GM12878 (cell line): ENCODE results near the gene ETAA1. TPM values are rescaled to one million over a fixed set of nuclear protein-coding genes. Genes with fewer than 3 reads are reported as not detected.

Experiments used
- ATAC-seq: fragments of 200-7000 bp; cut with Tn5 transposase; 3 replicates; pipeline ENCODE4 v1.9.1; 2020; ENCODE audit warnings: mild to moderate bottlenecking, moderate library complexity
- BruUV-seq: library from RNA; stranded (reverse); fragments of 400-500 nt; replicated peaks from 2 replicates; lab custom pipeline; 2021; lab: Mats Ljungman, UMichigan
- CTCF ChIA-PET: fragments of 300-600 bp; sonication (Branson Sonifier 250); formaldehyde crosslinking; extraction: SDS; loops from one replicate; lab custom pipeline; 2021; ENCODE audit warnings: inconsistent platforms; lab: Yijun Ruan, JAX
- POLR2A ChIA-PET: fragments of 350-600 bp; formaldehyde crosslinking; extraction: SDS; loops from one replicate; lab custom pipeline; 2021; ENCODE audit warnings: inconsistent platforms; lab: Charles Lee
- RAD21 ChIA-PET: fragments of 300-600 bp; sonication (Branson Sonifier 250); formaldehyde crosslinking; loops from one replicate; lab custom pipeline; 2023; ENCODE audit warnings: antibody characterized with exemption; ENCODE audit not compliant: unreplicated experiment; lab: Charles Lee
- SMC1A ChIA-PET: fragments of 300-600 bp; sonication (Branson Sonifier 250); formaldehyde crosslinking; loops from one replicate; lab custom pipeline; 2023; ENCODE audit not compliant: unreplicated experiment, uncharacterized antibody; lab: Charles Lee
- DNase-seq: peaks from one replicate; pipeline ENCODE4 v3.0.0-alpha.2; 2011; ENCODE audit warnings: low read depth, low spot score
- FAIRE-seq: peaks from 3 replicates; lab custom pipeline; 2011; peaks lifted over from hg19 to GRCh38; lab: Jason Lieb, UNC
- H2AFZ ChIP-seq: 2 replicates; pipeline ENCODE4 v1.6.0; 2011; ENCODE audit warnings: low read depth, low read length, control low read depth; ENCODE audit not compliant: control insufficient read depth
- H3K27ac ChIP-seq: 2 replicates; pipeline ENCODE4 v1.5.1; 2011; ENCODE audit warnings: control low read depth; ENCODE audit not compliant: control insufficient read depth, insufficient read depth
- H3K27me3 ChIP-seq, 2 experiments: replicated peaks in 1 of 2; 2 replicates each; pipeline versions ENCODE4 v1.6.0 to v1.6.1; 2011; ENCODE audit warnings: low read length in 1 of 2; ENCODE audit not compliant: control insufficient read depth in 2 of 2, insufficient read depth in 2 of 2
- H3K36me3 ChIP-seq, 2 experiments: 2 replicates each; pipeline ENCODE4 v1.5.1; 2011; ENCODE audit warnings: low read length in 1 of 2; ENCODE audit not compliant: control insufficient read depth in 2 of 2, insufficient read depth in 2 of 2
- H3K4me1 ChIP-seq: 2 replicates; pipeline ENCODE4 v1.6.1; 2011; ENCODE audit warnings: mild to moderate bottlenecking, low read length, moderate library complexity, mixed read lengths; ENCODE audit not compliant: control insufficient read depth, insufficient read depth
- H3K4me2 ChIP-seq: 2 replicates; pipeline ENCODE4 v1.6.0; 2011; ENCODE audit warnings: control low read depth; ENCODE audit not compliant: control insufficient read depth, insufficient read depth
- H3K4me3 ChIP-seq: fragments of 200-600 bp; sonication (generic); 2 replicates; pipeline ENCODE4 v1.5.1; 2016
- H3K79me2 ChIP-seq: 2 replicates; pipeline ENCODE4 v1.6.0; 2011; ENCODE audit warnings: low read length; ENCODE audit not compliant: control insufficient read depth, insufficient read depth
- H3K9ac ChIP-seq: 2 replicates; pipeline ENCODE4 v1.8.0; 2011; ENCODE audit warnings: low read length, control low read depth, mixed read lengths; ENCODE audit not compliant: control insufficient read depth, insufficient read depth
- H3K9me3 ChIP-seq: replicated peaks from 3 replicates; pipeline ENCODE4 v1.5.1; 2011; ENCODE audit warnings: mild to moderate bottlenecking, low read length; ENCODE audit not compliant: control insufficient read depth, insufficient read depth
- H4K20me1 ChIP-seq: 2 replicates; pipeline ENCODE4 v1.6.0; 2011; ENCODE audit not compliant: control insufficient read depth, insufficient read depth
- CUX1 ChIP-seq: IDR thresholded peaks from 2 replicates; pipeline ENCODE4 v1.6.1; 2012; ENCODE audit warnings: improper control_type of control experiment, low read depth, low read length; ENCODE audit not compliant: insufficient replicate concordance
- WGBS: methylation state at CpG from one replicate; pipeline ENCODE4 v1.1.6; 2016; ENCODE audit warnings: low lambda C conversion rate; ENCODE audit not compliant: insufficient replicate concordance, insufficient coverage; ENCODE audit errors: missing lambda C conversion rate; 5-methylcytosine and 5-hydroxymethylcytosine counted together
- in situ Hi-C: fragments of 300-500 bp; cut with MboI; formaldehyde crosslinking; loops from 9 replicates; pipeline ENCODE4 v1.14.3; 2018; ENCODE audit warnings: mixed read lengths
- intact Hi-C: fragments of 100-400 bp; cut with micrococcal nuclease; formaldehyde crosslinking; loops from one replicate; pipeline ENCODE4 v1.14.2; 2022; ENCODE audit not compliant: unreplicated experiment
- polyA plus RNA-seq, 11 experiments: library from polyadenylated mRNA; depleted of rRNA in 4 of 11; unstranded in 6 of 11; stranded (reverse) in 5 of 11; fragments of >200 nt; fragmentation: Nextera tagmentation in 4 of 11; fragmentation: Illumina TruSeq in 1 of 11; extraction: Ambion mirVana in 4 of 11; extraction: Trizol in 1 of 11; gene quantifications; 1 replicate in 1 of 11; 2 replicates in 10 of 11; pipeline versions ENCODE4 v1.2.1 to v1.2.3, GENCODE V29; 2011 to 2016; ENCODE audit warnings: inconsistent platforms in 2 of 11, missing spikeins in 2 of 11, low read depth in 1 of 11
- total RNA-seq, 4 experiments: library from RNA; depleted of rRNA in 3 of 4; stranded (reverse); fragments of >200 nt in 3 of 4; fragmentation: Illumina TruSeq in 1 of 4; extraction: Trizol in 1 of 4; gene quantifications; 2 replicates each; pipeline versions ENCODE4 v1.2.1 to v1.2.3, GENCODE V29; 2013 to 2021

The ETAA1 gene
- total and polyA plus RNA-seq, 10 of the 15 experiments (the other 5 are each of a cell fraction or from before 2014, with no cell fraction given), result 4.2 to 24.2 (median 13.4) TPM

GRCh38 chr2:67456428-67456827, 59.3 kb downstream of the ETAA1 start:
- WGBS, result 0% methylated on average over 2 of the region's 2 CpGs

More at GRCh38 chr2:67456428-67456827, 59.3 kb downstream of the ETAA1 start:
- CTCF ChIA-PET, result interaction anchor here (0.9 kb wide), 1 partner anchor 29 kb away, joined by 3 read pairs; no protein-coding TSS in a partner anchor
- H3K36me3 ChIP-seq, result no peaks in the 10 kb centered on the region
- H2AFZ ChIP-seq, result no peak overlapping the region
- H3K4me1 ChIP-seq, result no peaks in the 10 kb centered on the region
- H4K20me1 ChIP-seq, result no peaks in the 10 kb centered on the region
- H3K79me2 ChIP-seq, result no peaks in the 10 kb centered on the region
- no peak for TF ChIP-seq CUX1
- TF ChIP-seq, all 136 proteins: peak for 0
- Histone ChIP-seq H3K4me2 (no peak overlapping the region), H3K27me3 (no peaks in the 10 kb centered on the region), H3K27ac (no peak overlapping the region), H3K4me3 (no peak overlapping the region), H3K9me3 (no peaks in the 10 kb centered on the region), H3K9ac (no peak overlapping the region)
- DNase-seq (no peak), ATAC-seq (no peak), FAIRE-seq (no peak)
- ChIA-PET RAD21 (no interaction called here), SMC1A (interaction anchor here (0.7 to 2.5 kb wide), 4 partner anchors 9 to 17 kb away, joined by 3 to 10 read pairs (median 4); no protein-coding TSS in a partner anchor), POLR2A (no interaction called here)
- in situ Hi-C loops, result no loop called here
- intact Hi-C loops, result no loop called here
- no TSS peak for BruUV-seq
